ENCODE data around the gene DBP. TPM values are rescaled to one million over a fixed set of nuclear protein-coding genes. Genes with fewer than 3 reads are reported as not detected.

Gene DBP
- total and polyA plus RNA-seq, 2 of the 13 experiments (the other 11 are each of a cell fraction or from before 2014, with no cell fraction given): 1.7 to 5.8 TPM

DNA sequence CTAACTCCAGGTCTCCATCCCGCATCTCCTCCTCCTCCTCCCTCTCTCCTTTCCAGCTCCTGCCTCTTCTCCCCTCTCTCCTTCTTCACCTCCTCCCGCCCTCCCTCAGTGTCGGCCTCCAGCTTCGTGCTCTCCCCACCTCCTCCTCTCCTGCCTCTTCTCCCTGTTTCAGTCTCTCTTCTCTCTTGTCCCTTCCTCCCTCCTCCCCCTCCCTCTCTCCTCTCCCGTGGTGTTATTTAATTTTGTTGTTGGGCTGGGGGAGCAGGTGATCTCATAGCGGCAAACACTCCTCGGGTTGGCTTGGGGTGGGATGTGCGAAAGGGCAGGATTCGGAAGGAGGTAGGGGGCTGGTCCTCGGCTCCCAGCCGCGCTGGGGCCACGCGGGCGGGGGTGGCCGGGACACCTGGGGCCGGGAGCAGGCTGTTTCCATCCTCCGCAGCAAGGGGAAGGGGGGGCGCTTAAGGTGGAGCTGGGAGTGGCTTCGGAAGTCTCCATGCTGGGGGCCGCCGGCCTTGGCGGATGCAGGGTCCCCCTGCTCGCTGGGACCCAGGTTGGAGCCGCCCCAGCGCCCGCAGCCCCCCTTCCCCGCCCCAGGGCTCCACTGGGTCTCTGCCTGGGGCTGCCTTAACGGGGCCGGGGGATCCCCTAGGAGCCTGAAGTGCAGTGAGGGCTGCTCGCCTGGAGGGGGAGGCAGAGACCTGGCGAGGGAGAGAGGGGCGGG, 9.0 kb upstream of the DBP start, which contains the start of gene CA11 (continued):
- no peak for TF ChIP-seq KIAA2018 (CRISPR knock-in tag; IDR thresholded peaks at IDR 0.05; ENCODE audit: borderline replicate concordance)
- peak; percentile 37; the same call in 1 of the 2 replicates for TF ChIP-seq ESRRA (CRISPR knock-in tag; IDR thresholded peaks at IDR 0.05; ENCODE audit: low read depth)
- TF ChIP-seq SP4 (CRISPR knock-in tag; IDR thresholded peaks at IDR 0.05): peak; percentile 66
- TF ChIP-seq SMC3 (IDR thresholded peaks at IDR 0.05; ENCODE audit: low read length): peak; percentile 25; the same call in 1 of the 2 replicates
- no peak for TF ChIP-seq ZFP37 (CRISPR knock-in tag; IDR thresholded peaks at IDR 0.05; ENCODE audit: borderline replicate concordance)
- TF ChIP-seq BRF2 (CRISPR knock-in tag; IDR thresholded peaks at IDR 0.05): no peak
- TF ChIP-seq ZNF567 (CRISPR knock-in tag; IDR thresholded peaks at IDR 0.05; ENCODE audit: borderline replicate concordance): no peak
- TF ChIP-seq BCL6 (CRISPR knock-in tag; IDR thresholded peaks at IDR 0.05): peak; percentile 18; the same call in 1 of the 2 replicates
- TF ChIP-seq ZNF607 (CRISPR knock-in tag; IDR thresholded peaks at IDR 0.05; ENCODE audit: borderline replicate concordance): 0 out of 2 replicates have a peak, but pooled peaks have one; percentile 39
- TF ChIP-seq NONO (IDR thresholded peaks at IDR 0.05): no peak
- peak; percentile 73 for TF ChIP-seq NONO (CRISPR knock-in tag; conservative IDR thresholded peaks at IDR 0.05)
- TF ChIP-seq, protein P1, sequence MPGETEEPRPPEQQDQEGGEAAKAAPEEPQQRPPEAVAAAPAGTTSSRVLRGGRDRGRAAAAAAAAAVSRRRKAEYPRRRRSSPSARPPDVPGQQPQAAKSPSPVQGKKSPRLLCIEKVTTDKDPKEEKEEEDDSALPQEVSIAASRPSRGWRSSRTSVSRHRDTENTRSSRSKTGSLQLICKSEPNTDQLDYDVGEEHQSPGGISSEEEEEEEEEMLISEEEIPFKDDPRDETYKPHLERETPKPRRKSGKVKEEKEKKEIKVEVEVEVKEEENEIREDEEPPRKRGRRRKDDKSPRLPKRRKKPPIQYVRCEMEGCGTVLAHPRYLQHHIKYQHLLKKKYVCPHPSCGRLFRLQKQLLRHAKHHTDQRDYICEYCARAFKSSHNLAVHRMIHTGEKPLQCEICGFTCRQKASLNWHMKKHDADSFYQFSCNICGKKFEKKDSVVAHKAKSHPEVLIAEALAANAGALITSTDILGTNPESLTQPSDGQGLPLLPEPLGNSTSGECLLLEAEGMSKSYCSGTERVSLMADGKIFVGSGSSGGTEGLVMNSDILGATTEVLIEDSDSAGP (CRISPR knock-in tag; IDR thresholded peaks at IDR 0.05; ENCODE audit: borderline replicate concordance): peak; percentile 62; the same call in 1 of the 2 replicates
- TF ChIP-seq ZNF619 (CRISPR knock-in tag; IDR thresholded peaks at IDR 0.05): no peak
- no peak for TF ChIP-seq SIX4 (CRISPR knock-in tag; IDR thresholded peaks at IDR 0.05)
- TF ChIP-seq RFX5 (IDR thresholded peaks at IDR 0.05; ENCODE audit: low read depth, low read length): no peak
- TF ChIP-seq SOX13 (IDR thresholded peaks at IDR 0.05): no peak
- peak in 1 of 2 experiments; percentile 8; a peak in 1 of 4 replicates for TF ChIP-seq SOX13 (CRISPR knock-in tag; conservative IDR thresholded peaks at IDR 0.05 in 1 of 2, IDR thresholded peaks at IDR 0.05 in 1 of 2)
- TF ChIP-seq SKI (IDR thresholded peaks at IDR 0.05; ENCODE audit: partially characterized antibody): no peak
- no peak for TF ChIP-seq ZNF883 (CRISPR knock-in tag; IDR thresholded peaks at IDR 0.05; ENCODE audit: not compliant biosample characterization)

Measured in HepG2 (cell line).